Ishikawa (cell line): ENCODE results near the gene CCDC192.

Experiments
- CEBPB ChIP-seq: IDR thresholded peaks from 2 replicates; pipeline ENCODE4 v1.6.1; 2012
- CREB1 ChIP-seq: IDR thresholded peaks from 2 replicates; pipeline ENCODE4 v1.6.1; 2012; ENCODE audit warnings: low read depth
- EGR1 ChIP-seq: IDR thresholded peaks from 2 replicates; pipeline ENCODE4 v1.6.1; 2012
- EP300 ChIP-seq: IDR thresholded peaks from 2 replicates; pipeline ENCODE4 v1.6.1; 2012; ENCODE audit warnings: borderline replicate concordance
- FOXM1 ChIP-seq: IDR thresholded peaks from 2 replicates; pipeline ENCODE4 v1.6.1; 2012; ENCODE audit warnings: low read depth, borderline replicate concordance
- MAX ChIP-seq: IDR thresholded peaks from 2 replicates; pipeline ENCODE4 v1.6.1; 2012
- NFIC ChIP-seq: IDR thresholded peaks from 2 replicates; pipeline ENCODE4 v1.6.1; 2012
- RAD21 ChIP-seq: IDR thresholded peaks from 2 replicates; pipeline ENCODE4 v1.6.1; 2012; ENCODE audit warnings: low read depth
- REST ChIP-seq: IDR thresholded peaks from 2 replicates; pipeline ENCODE4 v1.6.1; 2012; ENCODE audit warnings: low read depth, mild to moderate bottlenecking
- TAF1 ChIP-seq: IDR thresholded peaks from 2 replicates; pipeline ENCODE4 v1.6.1; 2012; ENCODE audit warnings: low read depth, mild to moderate bottlenecking
- TCF12 ChIP-seq: IDR thresholded peaks from 2 replicates; pipeline ENCODE4 v1.6.1; 2012; ENCODE audit warnings: low read depth
- TEAD4 ChIP-seq: IDR thresholded peaks from 2 replicates; pipeline ENCODE4 v1.6.1; 2012
- USF1 ChIP-seq: IDR thresholded peaks from 2 replicates; pipeline ENCODE4 v1.6.1; 2012
- YY1 ChIP-seq: IDR thresholded peaks from 2 replicates; pipeline ENCODE4 v1.6.1; 2012; ENCODE audit warnings: low read depth
- ZBTB7A ChIP-seq: IDR thresholded peaks from 2 replicates; pipeline ENCODE4 v1.6.1; 2012; ENCODE audit warnings: low read depth

CCDC192 gene

GRCh38 chr5:127875235-127876021 lies 172.2 kb downstream of the CCDC192 start:
- TF ChIP-seq EGR1 (no peak), CREB1 (no peak), YY1 (no peak), RAD21 (peak; percentile 77), USF1 (peak; percentile 61), TCF12 (no peak), EP300 (no peak), TEAD4 (no peak), NFIC (no peak), ZBTB7A (no peak), TAF1 (no peak)

GRCh38 chr5:127876384-127876783 lies 173.2 kb downstream of the CCDC192 start:
- TF ChIP-seq RAD21 (no peak), CEBPB (no peak), USF1 (no peak), TAF1 (no peak)

- peak; percentile 67 for TF ChIP-seq RAD21
- TF ChIP-seq FOXM1, result no peak
These were observed 175.1 kb downstream of the CCDC192 start for GRCh38 chr5:127878174-127878750.

GRCh38 chr5:127884416-127884815 lies 181.2 kb downstream of the CCDC192 start:
- no peak for TF ChIP-seq CEBPB
- TF ChIP-seq RAD21, result no peak
- no peak for TF ChIP-seq TAF1
- no peak for TF ChIP-seq USF1
- TF ChIP-seq NFIC, result no peak
- no peak for TF ChIP-seq TCF12
- no peak for TF ChIP-seq TEAD4

GRCh38 chr5:127885176-127885575 lies 182.0 kb downstream of the CCDC192 start:
- TF ChIP-seq EGR1, result no peak
- TF ChIP-seq TCF12, result no peak

GRCh38 chr5:127886081-127886480 lies 182.9 kb downstream of the CCDC192 start:
- no peak for TF ChIP-seq EGR1
- TF ChIP-seq FOXM1, result no peak
- no peak for TF ChIP-seq CEBPB
- no peak for TF ChIP-seq MAX
- TF ChIP-seq TCF12, result no peak
- TF ChIP-seq TAF1, result no peak
- no peak for TF ChIP-seq REST
- no peak for TF ChIP-seq NFIC
- no peak for TF ChIP-seq RAD21
- TF ChIP-seq ZBTB7A, result no peak
- TF ChIP-seq TEAD4, result no peak
- no peak for TF ChIP-seq USF1
- TF ChIP-seq CREB1, result no peak
- TF ChIP-seq EP300, result no peak

GRCh38 chr5:127887282-127887681 lies 184.1 kb downstream of the CCDC192 start:
- no peak for TF ChIP-seq CEBPB
- TF ChIP-seq YY1, result no peak
- TF ChIP-seq ZBTB7A, result no peak
- TF ChIP-seq TAF1, result no peak
- no peak for TF ChIP-seq RAD21
- no peak for TF ChIP-seq USF1
- no peak for TF ChIP-seq EP300
- TF ChIP-seq FOXM1, result no peak
- TF ChIP-seq REST, result no peak
- no peak for TF ChIP-seq EGR1
- no peak for TF ChIP-seq TCF12
- TF ChIP-seq TEAD4, result no peak
